HG02870 (cell line): ENCODE data around the gene SEPTIN10.
"Not testable (repeated sequence)": the region's sequence is repeated elsewhere in the genome, so short reads cannot be mapped to it uniquely, and the experiment has no call there.

Experiments
- ATAC-seq: cut with Tn5 transposase; IDR thresholded peaks from one replicate; pipeline ENCODE4 v1.9.1; 2021; ENCODE audit warnings: mild to moderate bottlenecking, moderate library complexity; ENCODE audit not compliant: unreplicated experiment

Gene SEPTIN10

GRCh38 chr2:109607766-109608165 is 6.0 kb downstream of the SEPTIN10 start:
- ATAC-seq, result no peak

GRCh38 chr2:109604597-109604996 is 9.2 kb downstream of the SEPTIN10 start:
- ATAC-seq, result no peak

GRCh38 chr2:109602617-109603188 is 11.1 kb downstream of the SEPTIN10 start:
- ATAC-seq, result no peak

- no peak for ATAC-seq
These were observed 12.0 kb downstream of the SEPTIN10 start for GRCh38 chr2:109601783-109602182.

- ATAC-seq, result no peak
These were observed 16.5 kb downstream of the SEPTIN10 start for GRCh38 chr2:109597283-109597682.

- no peak for ATAC-seq
These were observed 18.1 kb downstream of the SEPTIN10 start for GRCh38 chr2:109595644-109596043.

DNA sequence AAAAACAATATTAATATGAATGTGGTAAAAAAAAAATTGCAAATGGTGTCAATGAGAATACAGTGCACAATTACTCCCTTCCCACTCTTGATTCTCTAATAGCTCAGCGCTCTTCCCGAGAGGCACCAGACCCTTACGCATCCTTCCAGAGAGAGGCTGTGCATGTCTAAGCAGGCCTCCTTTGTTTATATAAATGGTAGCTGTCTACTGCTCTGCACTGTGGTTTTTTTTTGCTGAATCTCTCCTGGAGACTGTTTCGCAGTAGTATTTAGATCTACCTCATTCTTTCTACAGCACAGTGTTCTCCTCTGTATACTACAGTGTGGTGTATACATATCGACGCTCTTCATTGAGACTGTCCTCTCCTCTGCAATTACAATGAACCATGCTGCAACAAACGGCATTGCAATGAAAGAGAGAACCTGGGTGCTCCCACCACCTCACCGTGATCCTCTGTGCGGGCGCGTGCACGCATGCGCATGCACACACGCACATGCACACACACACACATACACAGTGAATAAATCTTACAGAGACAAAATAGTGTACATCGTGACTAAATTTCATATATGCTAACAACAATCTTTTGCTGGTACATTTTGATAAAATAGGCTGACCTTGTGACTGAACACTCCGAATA is 19.4 kb downstream of the SEPTIN10 start:
- ATAC-seq, result no peak

DNA sequence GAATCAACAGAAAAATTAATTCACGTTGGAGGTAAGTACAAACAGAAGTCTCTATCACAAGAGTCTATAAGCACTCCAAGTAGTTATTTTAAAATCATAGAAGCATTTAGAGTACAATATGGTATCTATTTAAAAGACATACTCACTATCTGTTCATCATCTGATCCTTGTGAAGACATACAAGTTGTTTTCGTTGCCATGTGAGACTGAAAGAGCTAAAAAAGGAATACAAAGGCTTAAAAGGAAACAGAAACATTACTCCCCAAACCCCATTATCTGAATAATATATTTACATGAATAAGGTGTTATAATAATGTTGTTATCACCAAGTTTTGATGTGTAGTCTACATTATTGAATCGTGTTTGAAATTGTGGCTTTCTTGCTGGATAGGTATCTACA is 20.9 kb downstream of the SEPTIN10 start:
- no peak for ATAC-seq

DNA sequence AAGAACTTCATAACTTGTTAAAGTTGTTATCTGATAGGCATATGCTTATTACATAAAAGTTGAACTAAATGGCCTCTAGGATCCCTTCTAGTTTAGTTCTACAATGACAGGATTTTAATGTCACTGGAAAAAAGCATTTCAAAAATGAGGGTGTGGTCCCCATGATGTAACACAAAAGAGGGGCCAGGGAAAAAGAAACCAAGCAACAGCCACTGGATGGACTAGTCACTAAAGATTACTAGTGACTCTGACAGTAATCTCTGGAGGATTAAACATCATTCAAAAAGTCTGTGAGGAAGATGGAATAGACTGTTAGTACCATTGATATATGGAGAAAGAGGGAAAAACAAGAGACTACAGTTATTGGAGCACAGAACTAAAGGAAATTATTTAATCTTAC is 22.6 kb downstream of the SEPTIN10 start:
- no peak for ATAC-seq

GRCh38 chr2:109586687-109587086 is 27.1 kb downstream of the SEPTIN10 start:
- no peak for ATAC-seq

GRCh38 chr2:109582928-109583895 is 30.6 kb downstream of the SEPTIN10 start:
- peak; percentile 80 for ATAC-seq

DNA sequence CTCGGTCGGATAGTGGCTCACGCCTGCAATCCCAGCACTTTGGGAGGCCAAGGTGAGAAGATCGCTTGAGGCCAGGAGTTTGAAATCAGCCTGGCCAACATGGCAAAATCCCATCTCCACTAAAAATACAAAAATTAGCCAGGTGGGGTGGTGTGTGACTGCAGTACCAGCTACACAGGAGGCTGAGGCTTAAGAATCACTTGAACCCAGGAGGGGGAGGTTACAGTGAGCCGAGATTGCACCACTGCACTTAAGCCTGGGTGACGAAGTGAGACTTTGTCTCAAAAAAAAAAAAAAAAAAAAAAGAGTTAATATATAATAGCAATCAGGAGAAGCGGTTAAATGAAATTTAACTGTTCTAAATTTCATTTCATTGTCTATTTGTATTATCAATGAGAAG is 36.1 kb downstream of the SEPTIN10 start:
- ATAC-seq, result not testable (repeated sequence)

GRCh38 chr2:109575373-109575772 is 38.4 kb downstream of the SEPTIN10 start:
- no peak for ATAC-seq

DNA sequence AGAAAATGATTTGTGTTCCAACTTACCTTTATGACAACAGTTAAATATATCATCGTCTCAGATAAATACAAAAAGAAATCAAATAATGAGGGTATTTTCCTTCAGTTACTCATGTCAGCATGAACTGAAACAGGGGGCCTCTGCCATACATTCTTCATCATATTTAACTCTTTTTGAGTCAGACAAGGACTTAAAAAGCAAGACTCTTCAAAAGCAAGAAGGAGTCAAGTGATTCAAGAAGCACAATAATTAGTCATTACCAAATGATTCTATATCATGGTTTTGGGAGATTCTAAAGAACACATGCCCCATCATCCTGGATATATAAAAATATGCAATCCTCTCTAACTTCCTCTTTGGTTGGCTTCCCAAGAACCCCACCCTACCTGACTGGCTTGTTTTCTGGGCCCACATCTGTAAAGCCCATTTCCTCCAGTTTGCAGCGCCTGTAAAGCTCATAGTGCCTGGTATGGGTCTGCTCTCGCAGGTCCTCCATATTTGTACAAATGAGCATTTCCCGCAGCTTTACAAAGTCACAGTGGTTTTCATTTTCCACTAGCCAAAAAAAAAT is 49.7 kb downstream of the SEPTIN10 start:
- ATAC-seq, result no peak

GRCh38 chr2:109563288-109563687 is 50.5 kb downstream of the SEPTIN10 start:
- no peak for ATAC-seq

DNA sequence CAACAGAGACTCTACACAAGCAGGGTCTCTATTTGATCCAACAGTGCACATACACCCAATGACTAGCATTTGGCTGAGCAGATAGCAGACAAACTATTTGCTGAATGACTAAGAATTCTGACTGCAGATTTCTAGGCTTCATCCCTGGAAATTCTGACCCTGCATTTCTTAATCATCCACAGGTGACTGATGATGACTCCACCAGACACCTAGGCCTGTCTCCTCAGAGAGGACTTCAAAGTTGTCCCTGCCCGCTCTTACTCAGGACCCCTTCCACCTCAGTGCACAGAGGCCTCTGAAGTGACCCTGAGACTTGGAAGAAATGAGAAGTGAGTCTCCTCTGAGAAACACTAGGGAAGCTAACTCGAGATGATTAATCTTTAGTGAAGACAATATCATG is 51.3 kb downstream of the SEPTIN10 start:
- no peak for ATAC-seq

GRCh38 chr2:109560265-109560664 is 53.5 kb downstream of the SEPTIN10 start:
- ATAC-seq, result no peak

DNA sequence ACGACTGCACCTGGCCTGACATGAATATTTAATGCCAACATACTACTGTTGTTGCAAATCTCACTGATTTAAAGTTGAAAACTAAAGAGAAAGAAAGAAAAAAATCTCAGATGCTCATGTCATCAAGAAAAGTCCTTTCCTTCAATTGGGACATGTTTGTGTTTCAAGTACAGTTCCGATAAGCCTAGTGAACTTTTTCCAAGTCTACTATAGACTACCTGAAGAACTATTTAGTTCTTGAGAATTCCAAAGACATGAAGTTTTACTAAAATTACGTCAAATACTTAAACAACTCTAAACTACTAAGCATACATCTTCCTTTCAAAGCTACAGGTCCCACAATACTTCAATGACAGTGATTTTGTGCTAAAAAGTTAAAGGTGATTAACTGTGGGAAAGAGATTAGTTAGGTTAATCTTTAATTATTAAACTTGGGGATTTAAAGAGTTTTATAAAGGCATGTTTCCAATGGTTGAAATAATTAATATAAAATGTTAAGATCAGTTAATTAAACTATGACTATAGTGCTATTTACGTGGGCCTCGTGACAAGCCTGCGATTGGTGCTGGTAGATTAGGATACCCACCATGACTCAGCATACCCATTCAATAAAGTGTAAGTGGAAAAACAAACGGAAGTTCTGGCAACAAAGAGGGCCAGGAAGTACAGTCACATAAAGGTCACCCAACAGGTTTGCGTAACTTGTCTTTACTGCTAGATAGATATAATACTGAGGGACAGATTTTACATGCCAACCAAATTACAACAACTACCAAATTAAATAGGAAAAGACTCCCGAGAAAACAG is 55.5 kb downstream of the SEPTIN10 start:
- no peak for ATAC-seq

- no peak for ATAC-seq
These were observed 56.5 kb downstream of the SEPTIN10 start for GRCh38 chr2:109557309-109557708.

DNA sequence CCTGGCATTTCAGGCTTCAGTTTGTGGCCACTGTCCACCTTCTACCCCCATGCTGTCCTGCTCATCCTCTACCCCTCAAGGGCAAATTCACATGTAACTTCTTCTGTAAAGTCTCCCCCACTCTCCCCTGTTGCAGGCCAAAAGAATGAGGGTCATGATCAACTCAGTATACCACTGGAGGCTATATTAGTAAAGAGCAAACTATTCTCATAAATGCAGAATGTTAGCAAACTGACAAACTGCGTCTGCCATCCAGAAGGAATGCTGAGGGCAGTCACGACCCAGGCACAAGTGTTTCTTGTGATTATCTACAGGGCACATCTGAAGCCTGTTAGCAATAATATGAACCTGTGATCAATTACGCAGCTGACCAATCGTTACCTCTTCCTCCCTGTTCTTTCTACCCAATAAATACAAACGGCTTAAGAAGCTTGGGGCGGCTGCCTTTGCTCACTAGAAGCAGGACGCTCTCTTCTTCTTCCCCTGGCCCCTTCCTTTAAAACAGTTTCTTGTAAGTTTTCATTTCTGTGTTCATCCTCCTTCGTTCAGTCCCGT is 58.3 kb downstream of the SEPTIN10 start:
- ATAC-seq, result no peak
